Suprapubic skin (tissue), 4 donors: ENCODE measurements around the gene MARCHF2. TPM values are rescaled to one million over a fixed set of nuclear protein-coding genes. Genes with fewer than 3 reads are reported as not detected.
A peak's percentile ranks its signal among the peaks of the same experiment; 100 is the strongest.

Experiments used
- DNase-seq, 2 donors: peaks; one replicate each; pipeline ENCODE4 v3.0.0-alpha.2; 2019; ENCODE audit warnings: low spot score in 2 of 2
- H3K27ac ChIP-seq: fragments of 200-600 bp; sonication (generic); one replicate; pipeline ENCODE4 v1.5.1; 2019
- H3K27me3 ChIP-seq: fragments of 200-600 bp; sonication (generic); one replicate; pipeline ENCODE4 v1.5.1; 2019
- H3K36me3 ChIP-seq: fragments of 200-600 bp; sonication (generic); one replicate; pipeline ENCODE4 v1.5.1; 2019
- H3K4me1 ChIP-seq: fragments of 200-600 bp; sonication (generic); one replicate; pipeline ENCODE4 v1.5.1; 2019
- H3K4me3 ChIP-seq: fragments of 200-600 bp; sonication (generic); one replicate; pipeline ENCODE4 v1.5.1; 2019; ENCODE audit warnings: mild to moderate bottlenecking
- H3K9me3 ChIP-seq: fragments of 200-600 bp; sonication (generic); one replicate; pipeline ENCODE4 v1.5.1; 2019
- EP300 ChIP-seq: sonication (generic); formaldehyde crosslinking; IDR thresholded peaks from one replicate; pipeline ENCODE4 v1.6.1; 2017; ENCODE audit warnings: antibody characterized with exemption
- POLR2A ChIP-seq, 2 donors: fragments of 450-650 bp; IDR thresholded peaks; one replicate each; pipeline ENCODE4 v1.6.1; 2017; ENCODE audit warnings: antibody characterized with exemption in 2 of 2, mild to moderate bottlenecking in 2 of 2, moderate library complexity in 2 of 2
- POLR2AphosphoS5 ChIP-seq, 3 donors: sonication (generic); formaldehyde crosslinking; IDR thresholded peaks; one replicate each; pipeline ENCODE4 v1.6.1; 2017; ENCODE audit warnings: antibody characterized with exemption in 3 of 3
- WGBS: methylation state at CpG from one replicate; pipeline ENCODE4 v1.1.5; 2018; 5-methylcytosine and 5-hydroxymethylcytosine counted together
- total RNA-seq, 4 donors: library from RNA; depleted of rRNA; stranded (reverse); fragments of >200 nt; gene quantifications; one replicate each; pipeline ENCODE4 v1.1.0, GENCODE V29; 2016
- TF ChIP-seq, protein P1 (sequence below), 2 donors: fragments of 200-600 bp in 1 of 2; fragments of 450-650 bp in 1 of 2; sonication (generic) in 1 of 2; IDR thresholded peaks; one replicate each; pipeline ENCODE4 v1.5.1; 2016 to 2019; ENCODE audit warnings: antibody characterized with exemption in 2 of 2, mild to moderate bottlenecking in 1 of 2, moderate library complexity in 1 of 2

Gene MARCHF2
- total RNA-seq, 4 donors from 2014 or later: 47.4 to 99.0 (median 90.8) TPM

- 72% methylated on average over 7 of the region's 23 CpGs for WGBS
- Histone ChIP-seq H3K9me3 (no peaks in the 10 kb centered on the region), H3K4me3 (peak overlapping the region; percentile 74), H3K27me3 (no peaks in the 10 kb centered on the region), H3K4me1 (peaks cover 71% of the 10 kb centered on the region), H3K27ac (peak overlapping the region; percentile 67), H3K36me3 (no peaks in the 10 kb centered on the region)
- TF ChIP-seq POLR2AphosphoS5 (IDR thresholded peaks at IDR 0.05) (no peak), EP300 (no peak), POLR2A (IDR thresholded peaks at IDR 0.05) (no peak)
- TF ChIP-seq, protein P1, sequence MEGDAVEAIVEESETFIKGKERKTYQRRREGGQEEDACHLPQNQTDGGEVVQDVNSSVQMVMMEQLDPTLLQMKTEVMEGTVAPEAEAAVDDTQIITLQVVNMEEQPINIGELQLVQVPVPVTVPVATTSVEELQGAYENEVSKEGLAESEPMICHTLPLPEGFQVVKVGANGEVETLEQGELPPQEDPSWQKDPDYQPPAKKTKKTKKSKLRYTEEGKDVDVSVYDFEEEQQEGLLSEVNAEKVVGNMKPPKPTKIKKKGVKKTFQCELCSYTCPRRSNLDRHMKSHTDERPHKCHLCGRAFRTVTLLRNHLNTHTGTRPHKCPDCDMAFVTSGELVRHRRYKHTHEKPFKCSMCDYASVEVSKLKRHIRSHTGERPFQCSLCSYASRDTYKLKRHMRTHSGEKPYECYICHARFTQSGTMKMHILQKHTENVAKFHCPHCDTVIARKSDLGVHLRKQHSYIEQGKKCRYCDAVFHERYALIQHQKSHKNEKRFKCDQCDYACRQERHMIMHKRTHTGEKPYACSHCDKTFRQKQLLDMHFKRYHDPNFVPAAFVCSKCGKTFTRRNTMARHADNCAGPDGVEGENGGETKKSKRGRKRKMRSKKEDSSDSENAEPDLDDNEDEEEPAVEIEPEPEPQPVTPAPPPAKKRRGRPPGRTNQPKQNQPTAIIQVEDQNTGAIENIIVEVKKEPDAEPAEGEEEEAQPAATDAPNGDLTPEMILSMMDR (IDR thresholded peaks at IDR 0.05): no peak
- peak in 1 of 2 donors; percentile 70 for DNase-seq
Observed at GRCh38 chr19:8391198-8392016, 21.7 kb upstream of the MARCHF2 start.

GRCh38 chr19:8392017-8392591 lies 21.0 kb upstream of the MARCHF2 start:
- no peak for DNase-seq
- Histone ChIP-seq H3K9me3 (no peaks in the 10 kb centered on the region), H3K27me3 (no peaks in the 10 kb centered on the region), H3K4me1 (peaks cover 74% of the 10 kb centered on the region), H3K4me3 (peak overlapping the region; percentile 74), H3K36me3 (no peaks in the 10 kb centered on the region), H3K27ac (peak overlapping the region; percentile 67)
- TF ChIP-seq, protein P1 (IDR thresholded peaks at IDR 0.05): no peak
- TF ChIP-seq EP300 (no peak), POLR2AphosphoS5 (IDR thresholded peaks at IDR 0.05) (no peak), POLR2A (IDR thresholded peaks at IDR 0.05) (no peak)
- 28% methylated on average over 8 of the region's 11 CpGs for WGBS

- WGBS: 66% methylated on average over 5 of the region's 8 CpGs
Observed at GRCh38 chr19:8393192-8393870, 19.8 kb upstream of the MARCHF2 start.

GRCh38 chr19:8393871-8394250 lies 19.2 kb upstream of the MARCHF2 start:
- no peak for TF ChIP-seq EP300
- no peak for TF ChIP-seq POLR2AphosphoS5 (IDR thresholded peaks at IDR 0.05)
- no peak for TF ChIP-seq POLR2A (IDR thresholded peaks at IDR 0.05)
- TF ChIP-seq, protein P1 (IDR thresholded peaks at IDR 0.05): no peak
- peaks cover 79% of the 10 kb centered on the region for H3K4me1 ChIP-seq
- peak overlapping the region; percentile 65 for H3K27ac ChIP-seq
- WGBS: 74% methylated on average over 7 of the region's 8 CpGs
- H3K9me3 ChIP-seq: no peaks in the 10 kb centered on the region
- H3K4me3 ChIP-seq: no peak overlapping the region
- H3K36me3 ChIP-seq: peaks cover 4% of the 10 kb centered on the region
- no peaks in the 10 kb centered on the region for H3K27me3 ChIP-seq
- no peak for DNase-seq

More at GRCh38 chr19:8393192-8393870, 19.8 kb upstream of the MARCHF2 start:
- DNase-seq: no peak
- H3K27ac ChIP-seq: peak overlapping the region; percentile 65
- no peaks in the 10 kb centered on the region for H3K9me3 ChIP-seq
- H3K27me3 ChIP-seq: no peaks in the 10 kb centered on the region
- no peak overlapping the region for H3K4me3 ChIP-seq
- peaks cover 82% of the 10 kb centered on the region for H3K4me1 ChIP-seq
- TF ChIP-seq, protein P1 (IDR thresholded peaks at IDR 0.05): no peak
- TF ChIP-seq POLR2A (IDR thresholded peaks at IDR 0.05) (no peak), EP300 (no peak), POLR2AphosphoS5 (IDR thresholded peaks at IDR 0.05) (no peak)
- peaks cover under 1% of the 10 kb centered on the region for H3K36me3 ChIP-seq
